AG08395 (cell line): ENCODE data around the gene LCN15.
"Not testable (repeated sequence)": the region's sequence is repeated elsewhere in the genome, so short reads cannot be mapped to it uniquely, and the experiment has no call there.

Experiments
- DNase-seq: peaks from one replicate; pipeline ENCODE4 v3.0.0; 2012; ENCODE audit warnings: mixed read lengths, low spot score

Gene LCN15

DNA sequence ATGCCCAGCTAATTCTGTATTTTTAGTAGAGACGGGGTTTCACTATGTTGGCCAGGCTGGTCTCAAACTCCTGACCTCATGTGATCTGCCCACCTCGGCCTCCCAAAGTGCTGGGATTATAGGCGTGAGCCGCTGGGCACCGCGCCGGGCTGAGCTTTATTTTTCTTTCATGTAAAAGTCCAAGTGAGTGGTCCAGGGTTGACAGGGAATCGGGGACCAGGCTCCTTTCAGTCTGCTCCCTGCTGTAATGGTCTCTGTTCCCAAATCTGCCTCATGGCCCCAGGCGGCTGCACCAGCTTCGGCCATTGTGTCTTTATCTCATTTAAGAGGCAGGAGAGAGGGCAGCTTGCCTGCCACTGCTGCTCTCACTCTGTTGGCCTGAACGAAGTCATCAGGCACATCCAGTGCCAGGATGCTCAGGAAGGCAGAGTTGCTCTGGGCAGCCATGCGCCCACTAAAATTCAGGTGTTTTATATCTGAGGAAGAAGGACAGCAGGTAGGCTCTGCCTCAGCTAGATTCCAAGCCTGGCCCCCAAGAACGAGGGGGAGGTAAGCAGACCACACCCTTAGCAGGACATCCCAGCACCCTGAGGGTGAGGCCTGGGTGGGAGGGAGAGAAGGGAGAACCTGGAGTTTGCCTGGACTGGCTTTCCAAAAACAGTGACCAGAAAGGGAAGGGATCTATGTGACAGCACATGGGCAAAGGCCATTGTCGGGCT, 30.1 kb upstream of the LCN15 start:
- no peak for DNase-seq

DNA sequence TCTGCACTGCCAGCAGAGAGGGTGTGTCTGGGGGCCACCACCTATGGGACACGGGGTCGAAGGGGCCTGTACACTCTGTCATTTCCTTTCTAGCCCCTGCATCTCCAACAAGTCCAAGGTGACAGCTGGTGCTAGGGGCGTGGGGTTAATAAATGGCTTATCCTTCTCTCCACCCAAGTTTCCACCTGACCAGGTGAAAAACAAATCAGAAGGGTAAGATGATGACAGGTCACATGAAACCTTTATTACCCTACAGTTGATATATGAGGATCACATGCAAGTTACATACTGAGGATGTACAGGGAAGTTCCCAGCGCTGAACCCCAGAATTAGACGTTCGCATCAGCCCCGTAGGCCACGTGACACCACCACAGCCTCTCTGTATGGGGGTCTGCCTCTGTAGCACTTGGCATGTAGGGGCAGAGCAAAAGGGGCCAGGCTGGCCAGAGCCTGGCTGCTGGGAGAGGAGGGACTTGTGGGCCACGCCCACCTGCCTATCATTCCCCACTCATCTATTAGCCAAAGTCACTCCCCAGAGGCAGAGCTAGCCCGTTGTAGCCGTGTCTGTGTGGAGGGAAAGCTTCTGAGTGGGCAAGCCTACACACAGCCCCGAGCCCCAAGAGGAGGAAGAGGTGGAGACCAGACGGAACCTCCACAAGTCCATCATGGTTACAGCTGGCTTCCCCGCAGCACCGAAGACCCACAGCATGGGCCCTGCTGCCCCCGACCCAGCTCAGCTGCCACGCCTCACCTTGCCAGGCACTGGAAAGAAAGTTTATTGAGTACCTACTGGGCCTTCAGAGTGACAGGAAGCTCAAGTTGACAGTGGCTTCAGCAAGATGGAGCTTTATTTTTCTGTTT, 29.0 kb upstream of the LCN15 start:
- no peak for DNase-seq

DNA sequence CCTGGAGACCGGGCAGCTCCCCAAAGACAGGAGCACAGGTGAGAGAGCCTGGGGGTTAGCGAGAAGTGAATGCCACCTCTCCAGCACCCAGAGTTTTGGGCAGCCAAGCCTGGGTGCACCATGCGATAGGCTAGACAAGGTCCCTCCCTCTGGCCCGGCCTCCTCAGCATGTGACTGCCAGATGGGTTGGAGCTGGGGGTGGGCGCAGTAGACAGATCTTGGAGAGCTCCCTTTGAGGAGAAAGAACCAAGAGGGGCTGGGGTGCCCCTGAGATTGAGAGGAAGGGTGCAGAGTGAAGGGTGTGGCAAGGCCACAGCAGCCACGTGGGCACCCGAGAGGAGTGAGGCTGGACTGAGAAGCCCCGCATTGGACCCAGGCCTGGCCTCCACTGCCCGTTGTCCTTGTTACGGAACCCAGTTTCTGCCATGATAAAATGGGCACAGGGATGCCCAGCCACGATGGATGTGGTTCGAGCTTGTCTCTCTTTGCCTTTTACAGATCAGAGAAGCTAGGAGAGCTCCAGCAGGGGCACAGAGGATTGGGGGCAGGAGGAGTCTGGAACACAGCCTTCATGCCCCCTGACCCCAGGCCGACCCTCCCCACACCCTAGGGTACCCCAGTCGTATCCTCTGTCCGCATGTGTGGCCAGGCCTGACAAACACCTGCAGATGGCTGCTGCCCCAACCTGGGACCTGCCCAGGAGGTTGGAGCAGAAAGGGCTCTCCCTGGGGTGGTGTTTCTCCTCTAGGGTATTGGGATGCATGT, 28.2 kb upstream of the LCN15 start:
- DNase-seq = no peak

DNA sequence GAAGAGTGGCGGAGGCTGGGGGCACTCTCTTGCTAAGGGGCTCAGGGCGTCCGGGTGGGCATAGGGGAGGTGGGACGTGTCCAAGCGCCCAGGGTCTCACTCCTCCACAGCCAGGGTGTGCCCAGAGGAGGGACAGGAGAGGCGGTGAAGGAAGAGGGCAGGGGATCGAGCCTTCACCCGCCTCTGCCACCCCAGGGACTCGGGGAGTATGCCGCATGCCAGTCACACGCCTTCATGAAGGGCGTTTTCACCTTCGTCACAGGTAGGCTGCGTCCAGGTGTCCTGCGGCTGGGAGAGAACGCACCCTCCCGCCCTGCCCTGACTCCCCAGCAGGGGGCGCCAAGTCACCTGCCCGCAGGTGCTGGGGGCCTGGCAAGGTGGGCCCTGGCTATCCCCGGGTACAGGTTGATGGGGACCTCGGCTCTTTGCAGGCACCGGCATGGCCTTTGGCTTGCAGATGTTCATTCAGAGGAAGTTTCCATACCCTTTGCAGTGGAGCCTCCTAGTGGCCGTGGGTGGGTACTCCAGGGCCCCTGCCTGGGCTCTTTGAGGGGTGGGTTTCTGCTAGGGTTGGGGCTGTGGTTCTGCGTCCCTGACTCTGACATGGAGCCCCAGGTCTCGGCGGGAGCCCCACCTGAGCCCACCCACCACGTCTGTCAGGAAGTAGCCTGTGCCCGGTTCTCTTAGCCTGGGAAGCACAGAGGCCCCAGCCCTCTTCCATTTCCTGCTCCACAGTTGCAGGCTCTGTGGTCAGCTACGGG, 27.4 kb upstream of the LCN15 start:
- DNase-seq = no peak

DNA sequence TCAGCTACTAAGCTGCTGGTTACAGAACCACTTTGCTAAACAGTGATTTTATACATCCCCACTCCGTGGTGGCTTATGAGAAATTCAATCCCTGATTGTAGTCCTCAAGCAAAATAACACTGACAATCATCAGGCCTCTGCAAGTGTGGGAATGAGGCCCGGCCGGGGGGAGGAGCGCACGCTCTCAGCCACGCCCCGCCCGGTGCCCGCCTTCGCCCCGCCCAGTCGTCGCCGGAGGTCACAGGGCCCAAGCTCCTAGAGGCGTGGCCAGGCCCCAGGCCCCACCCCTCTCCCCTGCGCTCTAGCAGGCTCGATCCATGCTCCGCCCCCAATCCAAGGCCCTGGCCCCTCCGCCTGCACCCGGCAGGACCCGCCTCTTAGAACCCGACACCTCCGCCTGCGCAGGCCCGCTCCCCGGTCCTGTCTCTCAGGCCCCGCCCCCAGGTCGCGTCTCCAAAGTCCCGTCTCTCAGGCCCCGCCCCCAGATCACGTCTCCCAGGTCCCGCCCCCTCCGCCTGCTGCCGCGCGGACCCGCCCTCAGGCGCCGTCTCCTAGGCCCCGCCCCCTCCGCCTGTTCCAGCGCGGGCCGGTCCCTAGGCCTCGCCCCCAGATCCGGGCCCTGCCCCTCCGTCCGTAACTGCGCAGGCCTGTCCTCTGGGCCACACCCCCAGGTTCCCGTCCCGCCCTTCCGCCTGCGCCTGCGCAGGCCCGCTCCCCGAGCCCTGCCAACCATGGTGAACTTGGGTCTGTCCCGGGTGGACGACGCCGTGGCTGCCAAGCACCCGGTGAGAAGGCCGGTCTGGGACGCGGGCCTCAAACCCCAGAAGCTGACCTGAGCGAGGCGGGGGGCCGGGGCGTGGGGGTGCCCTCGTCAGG, 26.6 kb upstream of the LCN15 start, which contains the start of gene TMEM141:
Gene TMEM141, plus strand, starts transcription at position 705 of the 876 bp plus-strand sequence. Its CDS starts 27 bp downstream, at position 732.
- peak; percentile 100 for DNase-seq

DNA sequence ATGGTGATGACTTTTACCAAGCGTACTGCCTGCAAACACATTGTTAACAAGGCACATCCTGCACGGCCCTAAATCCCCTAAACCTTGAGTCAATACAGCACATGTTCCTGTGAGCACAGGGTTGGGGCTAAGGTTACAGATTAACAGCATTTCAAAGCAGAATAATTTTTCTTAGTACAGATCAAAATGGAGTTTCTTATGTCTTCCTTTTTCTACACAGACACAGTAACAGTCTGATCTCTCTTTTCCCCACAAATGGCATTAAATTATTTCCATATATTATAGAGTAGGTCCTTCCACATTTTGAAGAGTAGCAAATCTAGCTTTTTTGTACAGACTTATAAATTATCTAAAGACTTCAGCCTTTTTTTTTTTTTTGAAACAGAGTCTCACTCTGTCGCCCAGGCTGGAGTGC, 25.2 kb upstream of the LCN15 start:
- no peak for DNase-seq

DNA sequence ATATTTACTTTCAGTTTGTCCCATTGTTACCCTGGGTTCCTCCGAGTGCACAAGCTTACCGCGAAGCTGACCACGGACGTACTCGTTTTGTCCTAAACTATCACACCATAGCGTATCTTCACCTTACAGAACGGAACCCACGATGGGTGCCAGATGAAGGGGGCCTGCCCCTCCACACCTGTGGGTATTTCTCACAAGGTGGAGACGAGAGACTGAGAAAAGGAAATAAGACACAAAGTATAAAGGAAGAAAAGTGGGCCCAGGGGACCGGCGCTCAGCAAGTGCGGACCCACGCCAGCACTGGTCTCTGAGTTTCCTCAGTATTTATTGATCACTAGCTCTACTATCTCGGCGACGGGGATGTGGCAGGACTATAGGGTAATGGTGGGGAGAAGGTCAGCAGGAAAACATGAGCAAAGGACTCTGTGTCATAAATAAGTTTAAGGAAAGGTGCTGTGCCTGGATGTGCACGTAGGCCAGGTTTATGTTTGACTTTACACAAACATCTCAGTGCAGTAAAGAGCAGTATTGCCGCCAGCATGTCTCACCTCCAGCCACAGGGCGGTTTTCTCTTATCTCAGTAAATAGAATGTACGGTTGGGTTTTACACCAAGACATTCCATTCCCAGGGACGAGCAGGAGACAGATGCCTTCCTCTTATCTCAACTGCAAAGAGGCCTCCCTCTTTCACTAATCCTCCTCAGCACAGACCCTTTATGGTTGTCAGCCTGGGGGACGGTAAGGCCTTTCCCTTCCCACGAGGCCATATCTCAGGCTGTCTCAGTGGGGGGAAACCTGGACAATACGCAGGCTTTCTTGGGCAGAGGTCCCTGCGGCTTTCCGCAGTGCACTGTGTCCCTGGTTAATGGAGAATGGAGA, 24.6 kb upstream of the LCN15 start:
- DNase-seq = not testable (repeated sequence)

DNA sequence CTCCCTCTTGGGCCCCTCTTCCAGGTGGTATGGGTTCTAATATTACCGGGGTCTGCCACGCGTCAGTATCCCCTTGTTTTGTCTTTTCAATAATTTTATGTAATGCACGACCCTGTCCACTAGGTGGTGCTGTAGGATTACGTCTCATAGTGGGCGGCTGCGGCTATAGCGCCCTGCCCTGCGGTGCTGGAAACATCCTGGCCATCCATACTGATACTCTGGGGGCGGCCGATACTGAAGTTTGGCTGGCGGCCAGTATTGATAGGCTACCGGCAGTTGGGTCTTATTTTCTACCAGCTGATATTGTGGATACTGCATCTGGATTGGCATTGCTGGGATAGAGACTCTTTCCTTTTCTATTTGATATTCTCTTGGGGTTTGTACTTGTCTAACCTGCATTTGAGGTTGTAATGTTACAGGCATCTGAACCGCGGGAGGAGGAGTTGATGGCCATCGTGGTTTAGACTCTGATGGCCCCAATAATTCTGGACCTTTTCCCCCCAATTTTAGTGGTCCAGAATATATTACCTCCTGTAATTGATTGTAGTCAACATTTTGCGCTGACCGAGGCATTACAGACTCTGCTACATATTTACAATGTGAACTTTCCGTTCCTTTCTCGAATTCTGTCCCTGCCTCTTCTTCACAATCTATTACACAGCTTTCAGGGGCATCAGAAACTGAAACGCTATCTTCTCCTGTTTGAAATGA, 23.5 kb upstream of the LCN15 start:
- peak; percentile 58 for DNase-seq

DNA sequence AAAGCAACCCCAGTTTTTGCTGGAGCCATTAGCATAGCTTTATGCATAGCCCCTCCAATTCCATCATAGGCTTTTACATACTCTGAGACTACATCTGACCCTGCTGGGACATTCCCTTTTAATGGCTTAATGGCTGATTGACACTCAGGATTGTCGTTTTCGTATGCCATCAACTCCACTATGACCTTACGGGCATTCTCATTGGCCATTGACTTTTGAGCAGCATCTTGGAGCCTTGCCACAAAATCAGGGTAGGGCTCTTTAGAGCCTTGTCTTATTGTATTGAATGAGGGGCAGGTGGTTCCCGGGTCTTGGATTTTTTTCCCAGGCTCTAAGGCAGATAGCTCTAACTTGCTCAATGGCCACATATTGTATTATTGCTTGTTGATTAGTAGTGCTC, 22.7 kb upstream of the LCN15 start:
- DNase-seq = not testable (repeated sequence)

DNA sequence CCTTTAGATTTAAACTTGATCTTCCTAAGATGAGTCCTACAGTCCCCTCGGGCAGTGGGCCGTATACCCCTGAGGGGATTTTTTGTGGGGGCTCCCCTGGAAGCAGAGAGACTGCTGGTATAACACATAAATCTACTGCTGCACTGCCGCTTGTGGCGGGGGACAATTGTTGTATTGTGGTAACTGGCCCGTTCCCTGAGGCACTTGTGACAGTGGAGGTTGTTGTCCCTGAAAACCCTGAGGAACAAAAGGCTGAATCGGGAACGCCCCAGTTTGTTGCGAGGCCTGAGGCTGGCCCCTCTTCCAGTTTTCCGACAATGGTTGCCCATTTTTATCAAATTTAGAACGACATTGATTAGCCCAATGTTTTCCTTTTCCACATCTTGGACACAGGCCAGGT, 22.1 kb upstream of the LCN15 start:
- no peak for DNase-seq

DNA sequence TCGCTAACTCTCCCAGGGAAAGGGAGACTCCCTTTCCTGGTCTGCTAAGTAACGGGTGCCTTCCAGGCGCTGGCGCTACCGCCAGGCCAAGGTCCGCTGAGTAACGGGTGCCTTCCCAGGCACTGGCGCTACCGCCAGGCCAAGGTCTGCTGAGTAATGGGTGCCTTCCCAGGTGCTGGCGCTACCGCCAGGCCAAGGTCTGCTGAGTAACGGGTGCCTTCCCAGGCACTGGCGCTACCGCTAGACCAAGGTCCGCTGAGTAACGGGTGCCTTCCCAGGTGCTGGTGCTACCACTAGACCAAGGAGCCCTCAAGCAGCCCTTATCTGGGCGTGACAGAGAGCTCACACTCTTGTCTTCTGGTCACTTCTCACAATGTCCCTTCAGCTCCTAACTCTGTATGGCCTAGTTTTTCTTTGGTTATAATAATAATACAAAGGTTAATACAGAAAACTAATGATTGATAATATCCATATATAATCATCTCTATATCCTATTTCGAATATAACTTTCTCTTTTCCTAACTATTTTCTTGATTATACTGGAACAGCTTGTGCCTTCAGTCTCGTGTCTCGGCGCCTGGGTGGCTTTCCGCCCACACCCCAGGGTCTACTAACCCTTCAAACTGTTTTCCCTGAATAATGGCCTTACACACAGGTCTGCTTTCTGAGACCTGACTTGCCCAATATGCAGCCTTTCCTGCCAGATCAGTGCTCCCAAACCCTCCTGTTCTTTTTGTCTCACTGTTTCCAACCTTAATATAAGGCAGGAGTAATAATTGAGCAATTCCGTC, 21.4 kb upstream of the LCN15 start:
- not testable (repeated sequence) for DNase-seq

DNA sequence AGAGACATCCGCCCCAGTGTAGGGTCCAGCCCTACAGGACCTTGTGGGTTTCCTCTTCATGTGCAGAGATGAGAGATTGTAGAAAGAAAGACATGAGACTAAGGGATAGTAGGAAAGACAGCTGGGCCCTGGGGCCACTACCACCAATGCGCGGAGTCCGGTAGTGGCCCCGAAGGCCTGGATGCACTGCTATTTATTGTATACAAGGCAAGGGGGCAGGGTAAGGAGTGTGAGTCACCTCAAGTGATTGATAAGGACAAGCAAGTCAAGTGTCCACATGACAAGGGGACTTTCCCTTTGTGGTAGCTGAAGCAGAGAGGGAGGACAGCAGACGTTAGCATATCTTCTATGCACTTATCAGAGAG, 20.7 kb upstream of the LCN15 start:
- no peak for DNase-seq

DNA sequence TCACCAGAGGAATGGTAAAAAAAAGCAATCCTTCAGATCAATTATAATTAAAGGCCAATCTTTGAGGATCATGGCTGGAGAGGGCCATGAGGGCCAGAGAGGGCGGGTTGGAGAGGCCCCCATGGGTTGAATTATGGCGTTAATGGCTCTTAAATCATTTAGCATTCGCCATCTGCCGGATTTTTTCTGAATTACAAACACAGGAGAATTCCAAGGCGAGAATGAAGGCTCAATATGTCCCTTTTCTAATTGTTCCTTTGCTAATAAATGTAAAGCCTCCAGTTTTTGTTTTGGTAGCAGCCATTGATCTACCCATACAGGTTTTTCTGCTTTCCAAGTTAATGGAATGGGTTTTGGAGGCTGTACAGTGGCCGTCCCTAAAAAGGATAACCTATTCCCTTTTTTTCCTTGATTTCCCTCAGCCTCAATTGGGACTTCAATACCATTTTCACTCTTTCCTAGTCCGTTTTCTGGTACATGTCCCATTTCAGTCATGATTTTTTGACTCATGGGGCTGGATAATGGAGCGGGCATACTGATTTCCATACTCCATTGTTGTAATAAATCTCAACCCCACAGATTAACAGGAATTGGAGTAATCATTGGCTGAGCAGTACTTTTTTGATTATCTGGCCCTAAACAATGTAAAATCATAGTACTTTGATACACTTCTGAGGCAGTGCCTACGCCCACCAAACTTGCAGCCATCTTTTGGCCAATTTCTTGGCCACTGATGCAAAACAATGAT, 20.1 kb upstream of the LCN15 start:
- DNase-seq = peak; percentile 29

DNA sequence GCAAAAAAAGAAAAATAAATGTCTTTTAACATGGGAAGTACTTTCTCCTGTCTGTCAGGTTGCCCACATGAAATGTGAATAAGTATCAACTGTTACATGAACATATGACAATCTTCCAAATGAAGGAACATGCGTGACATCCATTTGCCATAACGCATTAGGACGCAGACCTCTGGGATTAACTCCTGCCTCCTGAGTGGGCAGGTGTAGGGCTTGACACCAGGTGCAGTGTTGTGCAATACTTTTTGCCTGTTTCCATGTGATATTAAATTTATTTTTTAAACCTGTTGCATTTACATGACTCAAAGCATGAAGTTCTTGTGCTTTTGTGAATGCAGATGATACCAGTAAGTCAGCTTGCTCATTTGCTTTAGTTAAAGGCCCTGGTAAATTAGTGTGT, 18.1 kb upstream of the LCN15 start:
- no peak for DNase-seq

DNA sequence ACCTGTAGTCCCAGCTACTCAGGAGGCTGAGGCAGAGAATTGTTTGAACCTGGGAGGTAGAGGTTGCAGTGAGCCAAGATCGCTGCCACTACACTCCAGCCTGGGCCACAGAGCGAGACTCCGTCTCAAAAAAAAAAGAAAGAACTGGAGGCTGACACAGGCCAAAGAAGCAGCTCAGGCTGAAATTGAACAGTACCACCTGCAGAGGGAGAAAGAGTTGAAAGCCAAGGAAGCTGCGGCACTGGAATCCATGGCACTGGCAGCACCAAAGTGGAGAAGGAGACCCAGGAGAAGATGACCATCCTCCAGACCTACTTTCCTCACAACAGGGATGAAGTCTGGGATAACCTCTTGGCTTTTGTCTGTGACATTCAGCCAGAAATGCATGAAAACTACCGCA, 15.5 kb upstream of the LCN15 start:
- no peak for DNase-seq

DNA sequence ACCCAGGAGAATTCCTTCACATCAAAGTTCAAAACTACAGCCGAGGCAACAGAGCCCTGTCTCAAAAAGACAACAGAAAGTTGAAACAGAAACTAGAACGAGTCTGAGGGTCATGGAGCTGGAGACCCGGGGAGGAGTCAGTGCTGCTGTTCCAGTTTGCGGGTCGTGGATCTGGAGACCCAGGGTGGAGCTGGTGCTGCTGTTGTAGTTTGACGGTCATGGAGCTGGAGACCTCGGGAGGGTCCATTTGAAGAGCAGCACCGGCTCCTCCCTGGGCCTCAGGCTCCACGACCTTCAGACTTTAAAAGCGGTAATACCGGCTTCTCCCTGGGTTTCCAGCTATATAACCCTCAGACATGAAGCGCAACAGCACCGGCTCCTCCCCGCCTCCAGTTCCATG, 13.0 kb upstream of the LCN15 start:
- DNase-seq = no peak

DNA sequence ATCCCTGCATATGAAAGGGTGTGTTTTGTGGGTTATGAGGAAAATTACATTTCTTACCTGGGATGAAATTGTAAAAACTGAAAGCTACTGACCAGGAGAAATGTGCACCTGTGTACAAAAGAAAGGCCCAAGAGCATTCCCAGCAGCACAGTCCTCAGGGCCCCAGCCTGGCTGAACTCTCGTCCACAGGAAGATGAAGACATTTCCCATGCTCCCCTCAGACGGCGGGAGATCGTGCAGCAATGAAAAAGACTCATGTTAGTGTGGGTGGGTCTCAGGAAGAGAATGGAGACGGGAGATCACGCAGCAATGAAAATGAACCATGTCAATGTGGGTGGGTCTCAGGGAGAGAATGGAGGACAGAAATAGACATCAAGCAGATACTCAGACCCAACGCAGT, 12.6 kb upstream of the LCN15 start:
- no peak for DNase-seq

DNA sequence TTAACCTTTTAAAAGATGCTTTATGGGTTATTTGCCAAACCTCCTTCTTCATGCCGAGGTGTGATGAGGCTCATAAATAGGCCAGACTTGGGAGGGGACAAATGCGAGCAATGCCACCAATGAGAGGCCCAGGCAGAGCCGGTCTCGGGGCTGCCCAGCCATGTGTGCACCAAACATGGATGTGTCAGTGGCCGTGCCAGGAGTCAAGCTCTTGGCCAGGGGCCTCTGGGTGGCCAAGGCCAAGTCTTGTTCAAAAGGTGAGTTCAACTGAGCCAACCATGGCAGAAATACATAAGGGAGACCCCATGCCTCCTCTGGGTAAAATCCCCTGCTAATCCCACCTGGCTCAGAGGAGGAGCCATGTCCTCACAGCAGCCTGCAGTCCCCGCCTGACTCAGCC, 10.9 kb upstream of the LCN15 start:
- DNase-seq = no peak
